Fibroblast of mammary gland (primary cell): ENCODE data around the gene ARHGDIA.

Source experiments
- DNase-seq: peaks from one replicate; pipeline ENCODE4 v3.0.0-alpha.2; 2010; ENCODE audit warnings: low read depth
- H3K4me3 ChIP-seq: 2 replicates; pipeline ENCODE4 v1.5.1; 2011; ENCODE audit warnings: low read depth, mild to moderate bottlenecking, low read length, moderate library complexity; ENCODE audit not compliant: control insufficient read depth
- CTCF ChIP-seq: conservative IDR thresholded peaks from 2 replicates; pipeline ENCODE4 v1.5.1; 2011; ENCODE audit warnings: low read depth, low read length, inconsistent platforms; ENCODE audit not compliant: control insufficient read depth, insufficient read depth

The ARHGDIA gene

GRCh38 chr17:81845361-81845760 lies 25.8 kb downstream of the ARHGDIA start:
- no peak for DNase-seq
- TF ChIP-seq CTCF: no peak
- H3K4me3 ChIP-seq: no peak overlapping the region

GRCh38 chr17:81844887-81845286 lies 26.2 kb downstream of the ARHGDIA start:
- no peak for DNase-seq
- H3K4me3 ChIP-seq: no peak overlapping the region
- TF ChIP-seq CTCF: no peak

- H3K4me3 ChIP-seq: no peak overlapping the region
- DNase-seq: no peak
- no peak for TF ChIP-seq CTCF
Observed at GRCh38 chr17:81844327-81844851, 26.7 kb downstream of the ARHGDIA start.

- TF ChIP-seq CTCF: no peak
- no peak for DNase-seq
- no peak overlapping the region for H3K4me3 ChIP-seq
Observed at GRCh38 chr17:81843713-81844326, 27.3 kb downstream of the ARHGDIA start.

GRCh38 chr17:81842725-81843504 lies 28.2 kb downstream of the ARHGDIA start:
- TF ChIP-seq CTCF: no peak
- peak; percentile 88 for DNase-seq
- H3K4me3 ChIP-seq: no peak overlapping the region

GRCh38 chr17:81842378-81842724 lies 28.8 kb downstream of the ARHGDIA start:
- no peak for DNase-seq
- H3K4me3 ChIP-seq: no peak overlapping the region
- no peak for TF ChIP-seq CTCF
